HFFc6 (cell line): ENCODE results near the gene ECSCR. TPM values are rescaled to one million over a fixed set of nuclear protein-coding genes. Genes with fewer than 3 reads are reported as not detected.

Source experiments
- DNase-seq: peaks from one replicate; pipeline ENCODE4 v3.0.0-alpha.2; 2018
- H3K27ac Mint-ChIP-seq: 2 replicates; pipeline ENCODE4 v1.8.0; 2020; ENCODE audit warnings: mild to moderate bottlenecking, mixed read lengths
- H3K27me3 Mint-ChIP-seq: 2 replicates; pipeline ENCODE4 v1.8.0; 2021; ENCODE audit warnings: mild to moderate bottlenecking, moderate library complexity, mixed read lengths; ENCODE audit not compliant: insufficient read depth
- H3K36me3 Mint-ChIP-seq: 2 replicates; pipeline ENCODE4 v1.8.0; 2021; ENCODE audit warnings: low read depth, mixed read lengths
- H3K4me1 Mint-ChIP-seq: 2 replicates; pipeline ENCODE4 v1.8.0; 2020; ENCODE audit warnings: low read depth, mixed read lengths
- H3K4me3 Mint-ChIP-seq: 2 replicates; pipeline ENCODE4 v1.8.0; 2020; ENCODE audit warnings: mild to moderate bottlenecking, moderate library complexity, mixed read lengths
- H3K9me3 Mint-ChIP-seq: 2 replicates; pipeline ENCODE4 v1.8.0; 2020; ENCODE audit warnings: mild to moderate bottlenecking, mixed read lengths
- CTCF ChIP-seq: fragments of 200-600 bp; sonication (generic); IDR thresholded peaks from 2 replicates; pipeline ENCODE4 v1.5.0; 2021; ENCODE audit warnings: antibody characterized with exemption, mild to moderate bottlenecking
- total RNA-seq, 6 experiments: library from RNA; stranded (reverse); fragmentation: NEBNext Ultra II Directional; extraction: Animal tissue kit (Norgen Biotek cat#: 25700); gene quantifications; 2 replicates in 1 of 6; 3 replicates in 5 of 6; pipeline ENCODE4 v1.2.3, GENCODE V29; 2021

Gene ECSCR
- total RNA-seq, 6 experiments from 2014 or later, result 0.28 to 0.91 (median 0.83) TPM

- Mint-ChIP-seq H3K27ac (peak overlapping the region; percentile 82), H3K4me3 (no peak overlapping the region), H3K9me3 (no peaks in the 10 kb centered on the region), H3K27me3 (no peaks in the 10 kb centered on the region; the same call in 1 of the 2 replicates), H3K4me1 (peaks cover 26% of the 10 kb centered on the region), H3K36me3 (peaks cover 10% of the 10 kb centered on the region)
- TF ChIP-seq CTCF, result peak; percentile 85
- peak; percentile 73 for DNase-seq
Observed at GRCh38 chr5:139422307-139422893, 40.1 kb downstream of the ECSCR start.

GRCh38 chr5:139419226-139420192 lies 43.0 kb downstream of the ECSCR start:
- no peak for TF ChIP-seq CTCF
- H3K4me1 Mint-ChIP-seq, result peaks cover 16% of the 10 kb centered on the region
- peaks cover 10% of the 10 kb centered on the region for H3K36me3 Mint-ChIP-seq
- H3K4me3 Mint-ChIP-seq, result no peak overlapping the region
- no peaks in the 10 kb centered on the region for H3K9me3 Mint-ChIP-seq
- H3K27me3 Mint-ChIP-seq, result no peaks in the 10 kb centered on the region; the same call in 1 of the 2 replicates
- H3K27ac Mint-ChIP-seq, result no peak overlapping the region
- no peak for DNase-seq

- Mint-ChIP-seq H3K27ac (no peak overlapping the region), H3K27me3 (no peaks in the 10 kb centered on the region; the same call in 1 of the 2 replicates), H3K36me3 (peaks cover 10% of the 10 kb centered on the region), H3K4me3 (no peak overlapping the region), H3K9me3 (no peaks in the 10 kb centered on the region), H3K4me1 (peaks cover 16% of the 10 kb centered on the region)
- DNase-seq, result no peak
- TF ChIP-seq CTCF, result no peak
Observed at GRCh38 chr5:139418793-139419192, 43.8 kb downstream of the ECSCR start.

GRCh38 chr5:139417214-139417613 lies 45.3 kb downstream of the ECSCR start:
- Mint-ChIP-seq H3K36me3 (peaks cover 10% of the 10 kb centered on the region), H3K4me3 (no peak overlapping the region), H3K4me1 (peaks cover 11% of the 10 kb centered on the region), H3K9me3 (no peaks in the 10 kb centered on the region), H3K27ac (no peak overlapping the region), H3K27me3 (no peaks in the 10 kb centered on the region; the same call in 1 of the 2 replicates)
- no peak for TF ChIP-seq CTCF
- no peak for DNase-seq

GRCh38 chr5:139416651-139417050 lies 45.9 kb downstream of the ECSCR start:
- Mint-ChIP-seq H3K27ac (no peak overlapping the region), H3K27me3 (no peaks in the 10 kb centered on the region; the same call in 1 of the 2 replicates), H3K9me3 (no peaks in the 10 kb centered on the region), H3K4me3 (no peak overlapping the region), H3K4me1 (peaks cover 11% of the 10 kb centered on the region), H3K36me3 (peaks cover 10% of the 10 kb centered on the region; the same call in 1 of the 2 replicates)
- DNase-seq, result no peak
- no peak for TF ChIP-seq CTCF
